HL-60 (cell line): ENCODE data around the gene CREB3L1.

ENCODE experiments used
- DNase-seq, 2 experiments: peaks; one replicate each; pipeline ENCODE4 v3.0.0-alpha.2; 2010 to 2020; ENCODE audit warnings: low read depth in 1 of 2, low spot score in 1 of 2
- H3K27ac ChIP-seq: fragments of 250-450 bp; sonication (Bioruptor Pico); replicated peaks from 2 replicates; pipeline ENCODE4 v1.5.1; 2020; ENCODE audit warnings: mild to moderate bottlenecking, moderate library complexity
- H3K27me3 ChIP-seq: fragments of 250-450 bp; sonication (Bioruptor Pico); 2 replicates; pipeline ENCODE4 v1.5.1; 2021; ENCODE audit warnings: mild to moderate bottlenecking, moderate library complexity; ENCODE audit not compliant: insufficient read depth, poor library complexity, severe bottlenecking
- H3K4me3 ChIP-seq: replicated peaks from 2 replicates; pipeline ENCODE4 v1.5.1; 2011; ENCODE audit warnings: mild to moderate bottlenecking, control low read depth, low read length; ENCODE audit not compliant: insufficient read depth
- CTCF ChIP-seq: IDR thresholded peaks from one replicate; pipeline ENCODE4 v1.5.1; 2011; ENCODE audit warnings: low read length, control low read depth, inconsistent platforms; ENCODE audit not compliant: insufficient read depth
- GABPA ChIP-seq: IDR thresholded peaks from 2 replicates; pipeline ENCODE4 v1.6.1; 2012; ENCODE audit warnings: low read depth
- POLR2AphosphoS5 ChIP-seq: IDR thresholded peaks from 2 replicates; pipeline ENCODE4 v1.6.1; 2012; ENCODE audit warnings: low read depth
- REST ChIP-seq: IDR thresholded peaks from 2 replicates; pipeline ENCODE4 v1.6.1; 2012; ENCODE audit warnings: low read depth; ENCODE audit not compliant: insufficient replicate concordance
- SPI1 ChIP-seq: IDR thresholded peaks from 2 replicates; pipeline ENCODE4 v1.6.1; 2012; ENCODE audit warnings: low read depth, mild to moderate bottlenecking, borderline replicate concordance

Gene CREB3L1

DNA sequence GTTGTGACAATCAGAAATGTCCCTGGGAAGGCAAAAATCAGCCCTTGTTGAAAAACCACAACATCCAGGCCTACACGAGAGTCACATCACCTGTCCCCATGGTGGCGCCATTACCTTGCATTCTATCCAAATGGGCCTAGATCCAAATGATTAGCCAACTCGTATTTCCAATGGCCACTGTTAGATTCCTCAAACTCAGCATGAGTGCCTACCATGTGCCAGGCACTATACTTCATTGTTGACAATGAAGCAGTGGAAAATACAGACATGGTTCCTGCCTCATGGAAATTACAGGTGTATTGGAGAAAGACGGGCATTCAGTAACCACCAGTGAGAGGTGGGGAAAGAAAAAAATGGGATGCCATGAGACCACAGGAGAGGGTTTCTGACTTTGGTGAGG is 29.8 kb upstream of the CREB3L1 start:
- H3K27ac ChIP-seq: no peak overlapping the region
- DNase-seq: no peak
- TF ChIP-seq GABPA (no peak), POLR2AphosphoS5 (no peak), SPI1 (no peak), REST (no peak), CTCF (no peak)
- H3K27me3 ChIP-seq: no peaks in the 10 kb centered on the region
- no peak overlapping the region for H3K4me3 ChIP-seq

DNA sequence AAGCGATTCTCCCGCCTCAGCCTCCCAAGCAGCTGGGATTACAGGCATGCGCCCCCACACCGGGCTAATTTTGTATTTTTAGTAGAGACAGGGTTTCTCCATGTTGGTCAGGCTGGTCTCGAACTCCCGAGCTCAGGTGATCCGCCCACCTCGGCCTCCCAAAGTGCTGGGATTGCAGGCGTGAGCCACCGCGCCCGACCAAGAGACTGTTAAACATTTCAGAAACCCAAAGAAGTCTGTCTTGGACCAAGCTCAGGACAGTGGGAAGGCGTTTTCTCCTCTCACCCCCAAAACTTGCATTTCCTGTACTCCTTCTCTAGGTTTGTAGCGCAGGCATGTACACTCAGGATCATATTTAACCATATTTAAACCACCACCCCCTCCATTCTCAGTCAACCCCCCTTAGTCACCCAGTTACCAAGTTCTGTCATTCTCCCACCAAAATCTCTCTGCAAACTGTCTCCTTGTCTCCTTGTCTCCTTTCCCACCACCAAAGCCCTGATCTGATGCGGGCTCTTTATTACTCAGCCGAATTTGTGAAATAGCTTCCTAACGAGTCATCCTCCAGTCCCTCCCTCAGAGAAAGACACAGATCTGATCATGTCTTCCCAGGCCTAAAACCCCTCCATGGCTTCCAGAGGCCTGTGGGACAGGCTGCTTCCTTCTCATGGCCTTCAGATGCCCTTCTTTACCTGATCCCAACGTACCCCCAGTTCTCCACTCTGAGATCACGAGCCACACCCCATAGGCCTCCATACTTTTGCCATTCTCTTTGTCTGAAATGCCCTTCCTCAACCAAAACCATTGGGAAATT is 29.0 kb upstream of the CREB3L1 start:
- H3K27ac ChIP-seq: no peak overlapping the region
- no peak for DNase-seq
- no peak overlapping the region for H3K4me3 ChIP-seq

GRCh38 chr11:46249103-46249937 is 28.1 kb upstream of the CREB3L1 start:
- no peak overlapping the region for H3K27ac ChIP-seq
- DNase-seq: no peak
- no peaks in the 10 kb centered on the region for H3K27me3 ChIP-seq
- H3K4me3 ChIP-seq: no peak overlapping the region
- TF ChIP-seq REST: no peak
- TF ChIP-seq POLR2AphosphoS5: no peak
- TF ChIP-seq GABPA: no peak
- no peak for TF ChIP-seq SPI1
- no peak for TF ChIP-seq CTCF

More for the DNA sequence above, 29.0 kb upstream of the CREB3L1 start:
- TF ChIP-seq POLR2AphosphoS5: no peak
- TF ChIP-seq GABPA: no peak
- no peak for TF ChIP-seq SPI1
- no peak for TF ChIP-seq CTCF
- H3K27me3 ChIP-seq: no peaks in the 10 kb centered on the region
